ENCODE measurements around the gene DHRSX. TPM values are rescaled to one million over a fixed set of nuclear protein-coding genes. Genes with fewer than 3 reads are reported as not detected.

Gene DHRSX
- polyA plus RNA-seq, 2 of the 4 experiments (the other 2 are of a cell fraction): 32.1 to 56.3 TPM

GRCh38 chrX:2408856-2409255 lies 91.9 kb downstream of the DHRSX start:
- POLR2A ChIA-PET: no interaction called here
- no peak for ATAC-seq
- no peaks in the 10 kb centered on the region for H3K9me3 ChIP-seq
- 86% methylated on average over 9 of the region's 9 CpGs for WGBS (ENCODE audit: missing lambda C conversion rate)
- no peak for FAIRE-seq
- no peak overlapping the region for H3K4me3 ChIP-seq
- H3K4me1 ChIP-seq: peaks cover 29% of the 10 kb centered on the region
- CTCF ChIA-PET: no interaction called here
- no peak for TF ChIP-seq ZFP36 (IDR thresholded peaks at IDR 0.05; ENCODE audit: borderline replicate concordance, partially characterized antibody)
- TF ChIP-seq JUNB (IDR thresholded peaks at IDR 0.05): no peak
- TF ChIP-seq FOSL2 (IDR thresholded peaks at IDR 0.05): no peak
- TF ChIP-seq FOSL2 (CRISPR knock-in tag; IDR thresholded peaks at IDR 0.05): no peak
- TF ChIP-seq ZSCAN20 (CRISPR knock-in tag; IDR thresholded peaks at IDR 0.05): no peak
- no peak for TF ChIP-seq ELK1 (IDR thresholded peaks at IDR 0.05; ENCODE audit: low read depth, low read length)
- no peak for TF ChIP-seq MAFK (IDR thresholded peaks at IDR 0.05; ENCODE audit: partially characterized antibody)
- TF ChIP-seq HEYL (CRISPR knock-in tag; IDR thresholded peaks at IDR 0.05): no peak
- no peak for TF ChIP-seq CTCF (IDR thresholded peaks at IDR 0.05)
- no peak for TF ChIP-seq RFX5 (IDR thresholded peaks at IDR 0.05)
- no peak for TF ChIP-seq REST (IDR thresholded peaks at IDR 0.05)
- TF ChIP-seq EHF (CRISPR knock-in tag; IDR thresholded peaks at IDR 0.05): no peak
- no peak for TF ChIP-seq FOXS1 (CRISPR knock-in tag; IDR thresholded peaks at IDR 0.05)
- no peak for TF ChIP-seq HES2 (IDR thresholded peaks at IDR 0.05)
- TF ChIP-seq POLR2AphosphoS2 (conservative IDR thresholded peaks at IDR 0.05; ENCODE audit: low read length): no peak
- TF ChIP-seq NR3C1 (IDR thresholded peaks at IDR 0.05): no peak
- TF ChIP-seq MAX (IDR thresholded peaks at IDR 0.05): no peak
- no peak for TF ChIP-seq SREBF2 (IDR thresholded peaks at IDR 0.05)
- TF ChIP-seq MYC (IDR thresholded peaks at IDR 0.05; ENCODE audit: borderline replicate concordance, low read length): no peak
- TF ChIP-seq SMC3 (IDR thresholded peaks at IDR 0.05): no peak
- H3K4me2 ChIP-seq: no peak overlapping the region
- DNase-seq (ENCODE audit: low read depth in 1 of 2, low spot score in 1 of 2): no peak
- no peak overlapping the region for H3K27ac ChIP-seq

GRCh38 chrX:2406891-2407518 lies 93.8 kb downstream of the DHRSX start:
- FAIRE-seq (no peak), ATAC-seq (no peak), DNase-seq (ENCODE audit: low read depth in 1 of 2, low spot score in 1 of 2) (no peak)
- POLR2A ChIA-PET: no interaction called here
- peaks cover 29% of the 10 kb centered on the region for H3K4me1 ChIP-seq
- no peak overlapping the region for H3K27ac ChIP-seq
- H3K9me3 ChIP-seq: no peaks in the 10 kb centered on the region
- 93% methylated on average over 14 of the region's 14 CpGs for WGBS (ENCODE audit: missing lambda C conversion rate)
- CTCF ChIA-PET: no interaction called here
- no peak overlapping the region for H3K4me2 ChIP-seq
- H3K4me3 ChIP-seq: no peak overlapping the region
- TF ChIP-seq ZNF302 (CRISPR knock-in tag; IDR thresholded peaks at IDR 0.05) (no peak), POLR2AphosphoS2 (conservative IDR thresholded peaks at IDR 0.05; ENCODE audit: low read length) (no peak), CTCF (IDR thresholded peaks at IDR 0.05) (no peak), ZSCAN20 (CRISPR knock-in tag; IDR thresholded peaks at IDR 0.05) (no peak), HMGXB4 (CRISPR knock-in tag; IDR thresholded peaks at IDR 0.05; ENCODE audit: borderline replicate concordance) (no peak), BCL3 (IDR thresholded peaks at IDR 0.05) (no peak), HOXA7 (CRISPR knock-in tag; IDR thresholded peaks at IDR 0.05) (no peak), ESRRA (IDR thresholded peaks at IDR 0.05; ENCODE audit: borderline replicate concordance, low read length) (no peak)

All from A549 (cell line).